ENCODE measurements around the gene ERI2.
"Not testable (repeated sequence)": the region's sequence is repeated elsewhere in the genome, so short reads cannot be mapped to it uniquely, and the experiment has no call there.

ERI2 gene

GRCh38 chr16:20763461-20764232 lies 42.6 kb downstream of the ERI2 start, which contains the start of gene ACSM3:
Gene ACSM3 (plus strand): TSS chr16:20764014. CDS start chr16:20770035, 6,021 bp downstream.
- peak; percentile 36 to 44 for DNase-seq (ENCODE audit: low read depth in 2 of 2)

GRCh38 chr16:20762404-20763123 lies 43.7 kb downstream of the ERI2 start:
- no peak for DNase-seq (ENCODE audit: low read depth in 2 of 2)

GRCh38 chr16:20761175-20761574 lies 45.1 kb downstream of the ERI2 start:
- DNase-seq (ENCODE audit: low read depth in 2 of 2) = no peak

DNA sequence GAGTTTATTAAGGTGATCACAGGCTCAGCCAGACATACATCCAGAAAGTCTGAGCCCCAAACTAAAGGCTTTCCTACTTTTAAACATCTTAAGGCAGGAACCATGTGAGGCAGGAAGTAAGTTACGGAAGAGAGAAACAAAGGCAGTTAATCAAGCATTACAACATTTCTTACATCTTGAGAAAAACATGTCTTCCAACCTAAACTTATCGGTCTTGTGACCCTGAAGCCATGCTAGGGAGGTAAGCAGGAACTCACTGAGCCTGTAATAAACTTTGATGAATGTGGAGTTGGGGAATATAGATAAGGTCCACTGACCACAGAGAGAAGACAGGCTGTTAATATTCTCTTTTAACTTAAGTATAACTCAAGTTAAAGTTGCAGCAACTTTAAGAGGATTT lies 45.9 kb downstream of the ERI2 start:
- no peak for DNase-seq (ENCODE audit: low read depth in 2 of 2)

DNA sequence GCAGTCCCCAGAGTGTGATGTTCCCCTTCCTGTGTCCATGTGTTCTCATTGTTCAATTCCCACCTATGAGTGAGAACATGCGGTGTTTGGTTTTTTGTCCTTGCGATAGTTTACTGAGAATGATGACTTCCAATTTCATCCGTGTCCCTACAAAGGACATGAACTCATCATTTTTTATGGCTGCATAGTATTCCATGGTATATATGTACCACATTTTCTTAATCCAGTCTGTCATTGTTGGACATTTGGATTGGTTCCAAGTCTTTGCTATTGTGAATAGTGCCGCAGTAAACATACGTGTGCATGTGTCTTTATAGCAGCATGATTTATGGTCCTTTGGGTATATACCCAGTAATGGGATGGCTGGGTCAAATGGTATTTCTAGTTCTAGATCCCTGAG lies 50.5 kb downstream of the ERI2 start:
- not testable (repeated sequence) for DNase-seq (ENCODE audit: low read depth in 2 of 2)

GRCh38 chr16:20755238-20755637 lies 51.0 kb downstream of the ERI2 start:
- no peak for DNase-seq (ENCODE audit: low read depth in 2 of 2)

DNA sequence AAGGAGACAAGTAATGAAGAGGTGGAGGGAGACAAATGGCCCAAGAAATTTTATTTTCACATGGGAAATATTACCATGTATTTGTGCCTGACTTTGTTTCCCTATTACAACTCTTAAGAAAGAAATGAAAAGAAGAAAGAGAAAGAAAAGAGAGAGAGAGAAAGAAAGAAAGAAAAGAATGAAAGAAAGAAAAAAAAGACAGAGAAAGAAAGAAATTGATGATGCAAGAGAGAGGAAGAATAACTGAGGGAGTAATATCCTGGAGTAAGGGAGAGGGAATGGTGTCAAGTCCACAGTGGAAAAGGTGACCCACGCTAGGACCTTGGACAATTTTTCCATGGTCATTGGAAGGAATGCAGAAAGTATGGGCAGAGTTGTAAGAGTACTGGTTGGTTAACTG lies 52.5 kb downstream of the ERI2 start:
- DNase-seq (ENCODE audit: low read depth in 2 of 2) = no peak

- DNase-seq (ENCODE audit: low read depth in 2 of 2) = no peak
Measured at GRCh38 chr16:20750558-20750957, 55.7 kb downstream of the ERI2 start.

- no peak for DNase-seq (ENCODE audit: low read depth in 2 of 2)
Measured at GRCh38 chr16:20749474-20749873, 56.8 kb downstream of the ERI2 start.

GRCh38 chr16:20747030-20747816 lies 59.0 kb downstream of the ERI2 start:
- DNase-seq (ENCODE audit: low read depth in 2 of 2) = no peak

DNA sequence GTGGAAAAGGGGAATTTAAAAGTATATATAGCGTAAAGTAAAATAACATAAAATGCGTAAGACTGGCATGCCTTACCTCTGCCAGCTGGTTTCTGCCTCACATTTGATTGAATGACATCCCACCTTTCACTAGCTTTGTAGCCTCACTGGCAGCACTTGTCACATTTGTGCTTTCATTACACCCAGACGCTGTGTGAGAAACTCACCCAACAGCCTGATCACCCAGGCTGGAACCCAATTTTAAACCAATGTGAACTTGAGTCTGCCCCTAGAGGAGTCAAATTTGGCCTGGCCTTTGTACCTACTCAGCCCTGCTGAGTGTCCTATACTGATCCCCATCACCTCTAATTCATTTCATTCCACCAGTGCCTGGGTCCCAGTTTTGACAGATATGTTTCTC lies 59.8 kb downstream of the ERI2 start:
- DNase-seq (ENCODE audit: low read depth in 2 of 2) = no peak

Data from fibroblast of skin of left quadriceps (primary cell).